ENCODE data around the gene COL12A1.
A peak's percentile ranks its signal among the peaks of the same experiment; 100 is the strongest.
"Not testable (repeated sequence)": the region's sequence is repeated elsewhere in the genome, so short reads cannot be mapped to it uniquely, and the experiment has no call there.

COL12A1 gene

GRCh38 chr6:75211920-75212590 lies 6.2 kb upstream of the COL12A1 start:
- DNase-seq (ENCODE audit: low read depth): no peak

- no peak for DNase-seq (ENCODE audit: low read depth)
Measured at GRCh38 chr6:75210885-75211739, 5.3 kb upstream of the COL12A1 start.

- no peak for DNase-seq (ENCODE audit: low read depth)
Measured at GRCh38 chr6:75209184-75209723, 3.4 kb upstream of the COL12A1 start.

GRCh38 chr6:75208298-75209183 lies 2.7 kb upstream of the COL12A1 start:
- peak; percentile 74 for DNase-seq (ENCODE audit: low read depth)

GRCh38 chr6:75206576-75207342 lies 906 bp upstream of the COL12A1 start:
- no peak for DNase-seq (ENCODE audit: low read depth)

GRCh38 chr6:75204959-75205775 lies 686 bp downstream of the COL12A1 start:
- no peak for DNase-seq (ENCODE audit: low read depth)

GRCh38 chr6:75204217-75204958 lies 1.5 kb downstream of the COL12A1 start:
- no peak for DNase-seq (ENCODE audit: low read depth)

GRCh38 chr6:75203721-75204120 lies 2.1 kb downstream of the COL12A1 start:
- DNase-seq (ENCODE audit: low read depth): no peak

GRCh38 chr6:75202676-75203131 lies 3.1 kb downstream of the COL12A1 start:
- no peak for DNase-seq (ENCODE audit: low read depth)

GRCh38 chr6:75201901-75202672 lies 3.8 kb downstream of the COL12A1 start:
- DNase-seq (ENCODE audit: low read depth): no peak

- no peak for DNase-seq (ENCODE audit: low read depth)
Measured at GRCh38 chr6:75201021-75201420, 4.8 kb downstream of the COL12A1 start.

GRCh38 chr6:75199889-75200288 lies 6.0 kb downstream of the COL12A1 start:
- DNase-seq (ENCODE audit: low read depth): no peak

GRCh38 chr6:75196081-75196687 lies 9.7 kb downstream of the COL12A1 start:
- no peak for DNase-seq (ENCODE audit: low read depth)

- DNase-seq (ENCODE audit: low read depth): no peak
Measured at GRCh38 chr6:75188221-75188925, 17.5 kb downstream of the COL12A1 start.

- not testable (repeated sequence) for DNase-seq (ENCODE audit: low read depth)
Measured at GRCh38 chr6:75186581-75186980, 19.3 kb downstream of the COL12A1 start.

- no peak for DNase-seq (ENCODE audit: low read depth)
Measured at GRCh38 chr6:75183099-75183541, 22.7 kb downstream of the COL12A1 start.

- no peak for DNase-seq (ENCODE audit: low read depth)
Measured at GRCh38 chr6:75180864-75181263, 25.0 kb downstream of the COL12A1 start.

GRCh38 chr6:75178757-75179156 lies 27.1 kb downstream of the COL12A1 start:
- DNase-seq (ENCODE audit: low read depth): no peak
